RWPE1 (cell line): ENCODE results near the gene LMNTD1.
"Not testable (repeated sequence)": the region's sequence is repeated elsewhere in the genome, so short reads cannot be mapped to it uniquely, and the experiment has no call there.

Experiments used
- CTCF ChIA-PET: fragments of 350-600 bp; sonication (Branson Sonifier 250); formaldehyde crosslinking; extraction: SDS; loops from one replicate; lab custom pipeline; 2021; lab: Yijun Ruan, JAX
- POLR2A ChIA-PET: fragments of 400-600 bp; formaldehyde crosslinking; extraction: SDS; loops from one replicate; lab custom pipeline; 2020; ENCODE audit warnings: antibody characterized with exemption; ENCODE audit not compliant: low non-redundant PET; lab: Yijun Ruan, JAX
- DNase-seq: peaks from one replicate; pipeline ENCODE4 v3.0.0; 2012; ENCODE audit warnings: low spot score
- H3K27ac ChIP-seq: fragments of 450-650 bp; 2 replicates; pipeline ENCODE4 v1.5.1; 2017
- TF ChIP-seq, protein P1 (sequence below): fragments of 450-650 bp; conservative IDR thresholded peaks from 2 replicates; pipeline ENCODE4 v1.5.1; 2017; ENCODE audit warnings: low read depth, mild to moderate bottlenecking

The LMNTD1 gene

DNA sequence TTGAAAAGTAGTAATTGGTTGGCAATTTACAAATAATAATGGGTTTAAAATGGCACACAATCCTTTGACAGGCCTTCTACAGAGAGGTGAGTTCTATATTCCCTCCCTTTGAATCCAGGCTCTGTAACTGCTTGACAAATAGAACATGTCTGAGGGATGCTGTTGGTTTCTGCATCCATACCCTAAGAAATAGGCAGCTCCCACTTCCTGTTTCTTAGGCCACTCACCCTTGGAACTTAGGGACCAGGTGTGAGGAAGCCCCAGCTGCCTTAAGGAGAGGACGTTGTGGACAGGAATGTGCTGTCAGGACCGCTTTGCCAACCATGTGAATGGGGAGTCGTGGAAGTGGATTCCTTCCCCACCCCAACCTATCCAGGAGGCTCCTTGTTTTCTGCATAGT, 59.4 kb downstream of the LMNTD1 start:
- DNase-seq, result no peak
- TF ChIP-seq, protein P1, sequence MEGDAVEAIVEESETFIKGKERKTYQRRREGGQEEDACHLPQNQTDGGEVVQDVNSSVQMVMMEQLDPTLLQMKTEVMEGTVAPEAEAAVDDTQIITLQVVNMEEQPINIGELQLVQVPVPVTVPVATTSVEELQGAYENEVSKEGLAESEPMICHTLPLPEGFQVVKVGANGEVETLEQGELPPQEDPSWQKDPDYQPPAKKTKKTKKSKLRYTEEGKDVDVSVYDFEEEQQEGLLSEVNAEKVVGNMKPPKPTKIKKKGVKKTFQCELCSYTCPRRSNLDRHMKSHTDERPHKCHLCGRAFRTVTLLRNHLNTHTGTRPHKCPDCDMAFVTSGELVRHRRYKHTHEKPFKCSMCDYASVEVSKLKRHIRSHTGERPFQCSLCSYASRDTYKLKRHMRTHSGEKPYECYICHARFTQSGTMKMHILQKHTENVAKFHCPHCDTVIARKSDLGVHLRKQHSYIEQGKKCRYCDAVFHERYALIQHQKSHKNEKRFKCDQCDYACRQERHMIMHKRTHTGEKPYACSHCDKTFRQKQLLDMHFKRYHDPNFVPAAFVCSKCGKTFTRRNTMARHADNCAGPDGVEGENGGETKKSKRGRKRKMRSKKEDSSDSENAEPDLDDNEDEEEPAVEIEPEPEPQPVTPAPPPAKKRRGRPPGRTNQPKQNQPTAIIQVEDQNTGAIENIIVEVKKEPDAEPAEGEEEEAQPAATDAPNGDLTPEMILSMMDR, result no peak
- POLR2A ChIA-PET, result no interaction called here
- CTCF ChIA-PET, result no interaction called here
- H3K27ac ChIP-seq, result no peak overlapping the region

DNA sequence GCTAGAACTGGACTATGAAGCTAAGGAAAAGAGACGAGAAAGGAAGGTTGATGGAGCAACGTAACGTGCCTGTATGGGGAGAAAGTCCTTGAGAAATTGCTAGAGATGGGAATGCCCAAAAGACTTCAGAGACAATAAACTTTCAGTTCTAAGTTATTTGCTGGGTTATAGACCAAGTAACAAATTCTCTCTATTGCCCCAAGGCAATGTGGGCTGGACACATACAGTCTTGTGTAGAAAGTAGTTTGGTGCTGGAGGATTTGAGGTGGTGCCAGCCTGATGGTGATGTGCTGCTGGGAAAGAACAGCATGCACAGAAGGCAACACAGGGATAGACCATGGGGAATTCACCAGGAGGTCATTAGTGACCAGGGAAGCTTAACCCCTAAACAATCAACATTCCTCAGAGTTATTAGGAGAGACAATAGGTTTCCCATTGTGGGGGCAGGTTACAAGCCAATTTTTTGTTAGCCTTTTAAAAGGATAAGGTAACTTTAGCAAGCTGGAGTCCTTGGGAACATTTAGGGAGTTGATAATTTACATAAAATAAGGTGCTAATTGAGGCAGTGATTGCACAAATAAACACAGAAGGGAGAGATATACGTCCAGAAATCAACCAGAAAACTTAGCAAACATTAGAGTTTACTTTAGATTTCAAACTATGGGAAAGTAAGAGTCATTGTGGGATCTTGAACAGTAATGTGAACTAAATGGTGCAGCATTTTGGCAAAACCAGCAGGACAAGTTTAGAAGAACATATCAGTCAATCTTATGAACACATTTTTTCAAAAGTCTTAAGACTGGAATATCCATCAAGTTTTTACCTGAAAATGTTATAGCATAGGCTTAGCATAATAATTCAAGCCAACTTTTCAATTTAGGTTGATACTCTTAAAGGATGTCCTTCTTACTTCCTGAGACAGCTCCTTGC, 61.4 kb downstream of the LMNTD1 start:
- no peak for DNase-seq
- ChIA-PET POLR2A (interaction anchor here (0.6 kb wide), 1 partner anchor 1498 kb away, joined by 3 read pairs; no protein-coding TSS in a partner anchor), CTCF (interaction anchor here (0.6 kb wide), 1 partner anchor 501 kb away, joined by 4 read pairs; no protein-coding TSS in a partner anchor)
- TF ChIP-seq, protein P1, result no peak
- H3K27ac ChIP-seq, result no peak overlapping the region

DNA sequence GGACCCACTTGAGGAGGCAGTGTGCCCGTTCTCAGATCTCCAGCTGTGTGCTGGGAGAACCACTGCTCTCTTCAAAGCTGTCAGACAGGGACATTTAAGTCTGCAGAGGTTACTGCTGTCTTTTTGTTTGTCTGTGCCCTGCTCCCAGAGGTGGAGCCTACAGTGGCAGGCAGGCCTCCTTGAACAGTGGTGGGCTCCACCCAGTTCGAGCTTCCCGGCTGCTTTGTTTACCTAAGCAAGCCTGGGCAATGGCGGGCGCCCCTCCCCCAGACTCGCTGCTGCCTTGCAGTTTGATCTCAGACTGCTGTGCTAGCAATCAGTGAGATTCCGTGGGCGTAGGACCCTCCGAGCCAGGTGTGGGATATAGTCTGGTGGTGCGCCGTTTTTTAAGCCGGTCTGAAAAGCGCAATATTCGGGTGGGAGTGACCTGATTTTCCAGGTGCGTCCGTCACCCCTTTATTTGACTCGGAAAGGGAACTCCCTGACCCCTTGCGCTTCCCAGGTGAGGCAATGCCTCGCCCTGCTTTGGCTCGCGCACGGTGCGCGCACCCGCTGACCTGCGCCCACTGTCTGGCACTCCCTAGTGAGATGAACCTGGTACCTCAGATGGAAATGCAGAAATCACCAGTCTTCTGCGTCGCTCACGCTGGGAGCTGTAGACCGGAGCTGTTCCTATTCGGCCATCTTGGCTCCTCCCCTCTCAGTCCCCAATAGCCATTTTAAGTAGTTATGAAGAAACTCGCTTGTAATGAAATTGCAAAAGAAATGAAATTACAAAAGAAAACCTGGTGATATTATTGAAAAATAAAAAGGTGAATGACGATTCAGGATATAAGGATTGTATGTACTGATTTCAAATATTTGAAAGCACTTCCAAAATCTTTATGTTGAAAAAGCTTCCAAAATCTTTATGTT, 63.9 kb downstream of the LMNTD1 start:
- DNase-seq, CTCF ChIA-PET, POLR2A ChIA-PET: not testable (repeated sequence)
- H3K27ac ChIP-seq, result peak overlapping the region; percentile 77

DNA sequence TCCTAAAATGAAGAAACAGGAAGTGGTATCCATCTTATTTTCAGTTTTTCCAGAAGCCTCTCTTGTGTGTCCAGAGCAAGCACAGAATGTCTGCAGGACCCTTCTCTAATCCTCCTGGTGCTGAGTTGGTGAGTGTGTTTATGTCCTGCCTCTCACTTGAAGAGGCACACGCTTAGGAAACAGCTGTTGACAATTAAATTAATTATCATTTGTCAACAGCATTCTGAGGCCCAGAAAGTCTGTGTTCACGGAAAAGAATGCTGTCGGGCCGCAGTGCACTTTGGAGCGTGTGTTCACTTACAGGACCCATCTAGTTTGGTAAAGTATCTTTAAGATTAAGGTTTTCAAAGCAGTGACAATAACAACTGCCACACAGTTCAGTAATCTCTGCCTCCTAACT, 70.5 kb downstream of the LMNTD1 start:
- CTCF ChIA-PET, result interaction anchor here (1.0 kb wide), 1 partner anchor 13 kb away, joined by 4 read pairs; no protein-coding TSS in a partner anchor
- DNase-seq, result no peak
- no peak overlapping the region for H3K27ac ChIP-seq
- POLR2A ChIA-PET, result no interaction called here
- TF ChIP-seq, protein P1, result no peak

DNA sequence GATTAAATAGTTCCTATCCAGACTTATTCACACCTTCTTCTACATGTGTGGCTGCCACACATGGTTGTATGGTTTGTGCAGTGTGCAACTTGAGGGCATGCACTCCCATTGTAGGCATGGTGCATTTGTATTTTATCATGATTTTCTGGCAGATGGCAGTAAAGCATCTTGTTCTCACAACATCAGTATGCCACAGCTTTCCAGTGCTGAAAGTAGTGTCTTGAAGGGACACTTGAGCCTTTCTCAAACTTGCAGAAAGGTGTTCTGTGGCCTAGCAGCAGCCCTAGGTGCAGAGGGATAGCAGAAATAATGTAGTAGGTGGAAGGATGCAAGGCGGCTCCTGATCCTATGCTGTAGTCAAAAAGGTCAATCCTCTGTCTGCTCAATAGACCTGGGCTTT, 72.9 kb downstream of the LMNTD1 start:
- ChIA-PET POLR2A (no interaction called here), CTCF (no interaction called here)
- TF ChIP-seq, protein P1, result no peak
- H3K27ac ChIP-seq, result no peak overlapping the region
- no peak for DNase-seq

DNA sequence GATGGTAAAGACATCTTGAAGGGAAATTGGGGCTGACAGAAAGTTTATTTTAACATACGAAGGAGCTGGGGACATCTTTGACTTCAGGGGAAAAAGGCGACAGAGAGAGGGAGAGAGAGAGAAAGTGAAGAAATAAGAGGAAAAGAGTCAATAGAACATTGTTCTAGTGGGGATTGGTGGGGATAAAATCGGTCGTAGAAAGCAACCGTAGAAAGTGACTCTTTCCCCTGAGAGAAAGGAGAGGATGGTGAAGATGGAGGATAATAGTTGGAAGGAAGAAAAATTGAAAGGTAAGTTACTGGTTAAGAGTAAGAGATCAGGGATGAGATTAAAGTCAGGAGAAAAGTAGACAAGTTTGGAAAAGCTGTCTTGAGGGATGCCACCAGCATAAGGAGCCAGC, 75.9 kb downstream of the LMNTD1 start:
- no peak for DNase-seq
- POLR2A ChIA-PET, result no interaction called here
- CTCF ChIA-PET, result interaction anchor here (0.8 kb wide), 1 partner anchor 67 kb away, joined by 3 read pairs; no protein-coding TSS in a partner anchor
- TF ChIP-seq, protein P1, result no peak
- H3K27ac ChIP-seq, result no peak overlapping the region
